Measurements from ENCODE around the gene PPM1N. TPM values are rescaled to one million over a fixed set of nuclear protein-coding genes. Genes with fewer than 3 reads are reported as not detected.

PPM1N gene
- polyA plus RNA-seq, 2 of the 4 experiments (the other 2 are of a cell fraction), result 9.2 to 10.5 TPM

DNA sequence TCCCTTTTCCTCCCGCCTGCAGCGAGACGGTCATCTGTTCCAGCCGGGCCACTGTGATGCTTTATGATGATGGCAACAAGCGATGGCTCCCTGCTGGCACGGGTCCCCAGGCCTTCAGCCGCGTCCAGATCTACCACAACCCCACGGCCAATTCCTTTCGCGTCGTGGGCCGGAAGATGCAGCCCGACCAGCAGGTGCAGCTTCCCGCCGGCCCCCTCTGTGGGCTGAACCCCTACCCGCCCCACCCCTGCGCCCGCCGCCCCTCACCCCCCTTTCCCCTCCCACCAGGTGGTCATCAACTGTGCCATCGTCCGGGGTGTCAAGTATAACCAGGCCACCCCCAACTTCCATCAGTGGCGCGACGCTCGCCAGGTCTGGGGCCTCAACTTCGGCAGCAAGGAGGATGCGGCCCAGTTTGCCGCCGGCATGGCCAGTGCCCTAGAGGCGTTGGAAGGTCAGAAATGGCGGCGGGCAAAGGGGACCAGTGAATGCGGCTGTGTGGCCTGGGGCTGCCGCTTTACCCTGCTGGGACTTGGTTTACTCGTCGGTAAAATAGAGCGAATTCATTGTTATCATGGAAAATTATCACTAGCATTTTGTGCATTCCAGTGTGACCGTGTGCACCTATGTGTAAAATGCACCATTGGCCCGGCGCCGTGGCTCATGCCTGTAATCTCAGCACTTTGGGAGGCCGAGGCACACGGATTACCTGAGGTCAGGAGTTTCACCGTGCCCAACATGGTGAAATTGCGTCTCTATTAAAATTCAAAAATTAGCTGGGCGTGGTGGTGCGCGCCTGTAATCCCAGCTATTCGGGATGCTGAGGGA lies 19.6 kb downstream of the PPM1N start:
- peak overlapping the region; percentile 7; the same call in 1 of the 3 replicates for H3K4me2 ChIP-seq
- DNase-seq (ENCODE audit: low read depth in 1 of 2, low spot score in 1 of 2), result no peak
- peaks cover 70% of the 10 kb centered on the region for H3K4me1 ChIP-seq
- H3K4me3 ChIP-seq, result no peak overlapping the region
- POLR2A ChIA-PET, result no interaction called here
- no peak for TF ChIP-seq HMGXB4 (CRISPR knock-in tag; IDR thresholded peaks at IDR 0.05; ENCODE audit: borderline replicate concordance)
- no peak for TF ChIP-seq CBX8 (IDR thresholded peaks at IDR 0.05)
- TF ChIP-seq, protein P1, sequence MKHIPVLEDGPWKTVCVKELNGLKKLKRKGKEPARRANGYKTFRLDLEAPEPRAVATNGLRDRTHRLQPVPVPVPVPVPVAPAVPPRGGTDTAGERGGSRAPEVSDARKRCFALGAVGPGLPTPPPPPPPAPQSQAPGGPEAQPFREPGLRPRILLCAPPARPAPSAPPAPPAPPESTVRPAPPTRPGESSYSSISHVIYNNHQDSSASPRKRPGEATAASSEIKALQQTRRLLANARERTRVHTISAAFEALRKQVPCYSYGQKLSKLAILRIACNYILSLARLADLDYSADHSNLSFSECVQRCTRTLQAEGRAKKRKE (CRISPR knock-in tag; IDR thresholded peaks at IDR 0.05; ENCODE audit: low read depth), result no peak
- no peak for TF ChIP-seq HOXB13 (CRISPR knock-in tag; IDR thresholded peaks at IDR 0.05; ENCODE audit: low read depth)
- no peak for TF ChIP-seq HEYL (CRISPR knock-in tag; IDR thresholded peaks at IDR 0.05)
- no peak for TF ChIP-seq MAX (IDR thresholded peaks at IDR 0.05)
- TF ChIP-seq MAZ (IDR thresholded peaks at IDR 0.05; ENCODE audit: borderline replicate concordance, low read depth, low read length), result no peak
- no peak for TF ChIP-seq CHD4 (IDR thresholded peaks at IDR 0.05; ENCODE audit: borderline replicate concordance)
- TF ChIP-seq JUN (IDR thresholded peaks at IDR 0.05), result no peak
- no peak for TF ChIP-seq EHMT2 (IDR thresholded peaks at IDR 0.05; ENCODE audit: low read depth)
- no peak for TF ChIP-seq CEBPB (IDR thresholded peaks at IDR 0.05)
- TF ChIP-seq NPAS2 (CRISPR knock-in tag; IDR thresholded peaks at IDR 0.05; ENCODE audit: borderline replicate concordance), result no peak
- TF ChIP-seq RARB (CRISPR knock-in tag; IDR thresholded peaks at IDR 0.05), result no peak
- no peak for TF ChIP-seq ZSCAN20 (CRISPR knock-in tag; IDR thresholded peaks at IDR 0.05)
- TF ChIP-seq HDAC2 (IDR thresholded peaks at IDR 0.05), result no peak
- CTCF ChIA-PET, result interaction anchor here (1.5 to 2.2 kb wide), 3 partner anchors 8 to 124 kb away, joined by 3 to 8 read pairs (median 3); no protein-coding TSS in a partner anchor
- no peaks in the 10 kb centered on the region for H3K9me3 ChIP-seq
- H3K27ac ChIP-seq, result 0 out of 6 replicates have a peak overlapping the region, but pooled peaks of 1 of the 2 experiments have one; percentile 6
- WGBS (ENCODE audit: missing lambda C conversion rate), result 91% methylated on average over 40 of the region's 50 CpGs
- ATAC-seq, result no peak
- FAIRE-seq, result no peak

DNA sequence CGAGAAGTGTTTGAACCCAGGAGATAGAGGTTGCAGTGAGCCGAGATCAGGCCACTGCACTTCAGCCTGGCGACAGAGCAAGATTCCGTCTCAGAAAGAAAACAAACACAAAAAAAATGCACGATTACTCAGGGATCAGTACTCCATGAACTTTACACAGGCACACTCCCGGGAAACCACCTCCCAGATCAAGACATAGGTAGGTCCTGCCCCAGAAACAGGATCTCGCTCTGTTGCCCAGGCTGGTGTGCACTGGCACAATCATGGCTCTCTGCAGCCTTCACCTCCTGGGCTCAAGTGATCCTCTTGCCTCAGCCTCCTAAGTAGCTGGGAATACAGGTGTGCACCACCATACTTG lies 20.2 kb downstream of the PPM1N start:
- Histone ChIP-seq H3K4me2 (no peak overlapping the region), H3K4me1 (peaks cover 70% of the 10 kb centered on the region), H3K9me3 (no peaks in the 10 kb centered on the region), H3K4me3 (no peak overlapping the region), H3K27ac (no peak overlapping the region)
- ChIA-PET POLR2A (no interaction called here), CTCF (interaction anchor here (1.2 to 2.2 kb wide), 5 partner anchors 8 to 163 kb away, joined by 3 to 8 read pairs (median 3); no protein-coding TSS in a partner anchor)
- FAIRE-seq (no peak), ATAC-seq (peak in 1 of 2 experiments; percentile 6; a peak in 3 of 6 replicates), DNase-seq (ENCODE audit: low read depth in 1 of 2, low spot score in 1 of 2) (peak in 1 of 2 experiments; percentile 61)
- TF ChIP-seq NR3C1 (IDR thresholded peaks at IDR 0.05), result no peak
- TF ChIP-seq RARB (CRISPR knock-in tag; IDR thresholded peaks at IDR 0.05), result no peak
- TF ChIP-seq RNF2 (IDR thresholded peaks at IDR 0.05; ENCODE audit: borderline replicate concordance, low read depth), result no peak
- TF ChIP-seq SMC3 (IDR thresholded peaks at IDR 0.05), result no peak
- TF ChIP-seq FOSB (CRISPR knock-in tag; IDR thresholded peaks at IDR 0.05), result no peak
- no peak for TF ChIP-seq RFX5 (IDR thresholded peaks at IDR 0.05)
- no peak for TF ChIP-seq CBX2 (IDR thresholded peaks at IDR 0.05; ENCODE audit: borderline replicate concordance, low read depth)
- no peak for TF ChIP-seq RAD21 (conservative IDR thresholded peaks at IDR 0.05 in 1 of 2, IDR thresholded peaks at IDR 0.05 in 1 of 2)
- no peak for TF ChIP-seq HOXA7 (CRISPR knock-in tag; IDR thresholded peaks at IDR 0.05)
- 37% methylated on average over 7 of the region's 7 CpGs for WGBS (ENCODE audit: missing lambda C conversion rate)
